ENCODE results near the gene PGF.

DNA sequence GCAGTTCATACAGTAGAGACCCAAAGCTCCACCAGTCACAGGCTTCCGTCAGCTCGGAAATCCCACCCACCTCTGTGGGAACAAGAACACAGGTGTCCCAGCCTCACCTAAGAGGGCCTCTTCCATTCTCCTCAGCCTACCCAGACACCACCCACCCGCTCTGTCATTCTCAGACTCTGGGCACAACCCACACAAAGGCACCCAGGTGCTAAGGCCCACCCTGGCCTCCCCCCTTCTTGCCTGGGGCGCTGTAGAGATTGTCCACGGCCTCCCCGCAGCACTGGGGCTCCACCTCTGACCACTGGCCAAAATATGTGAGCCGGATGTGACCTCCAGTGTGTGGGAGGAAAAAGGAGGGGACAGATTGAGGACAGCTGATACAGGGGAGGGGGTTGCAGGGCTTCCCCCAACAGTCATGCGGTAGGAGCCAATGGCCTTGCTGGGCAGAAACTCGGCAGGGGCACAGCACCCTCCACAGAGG is 46.5 kb downstream of the PGF start:
- TF ChIP-seq, protein P1, sequence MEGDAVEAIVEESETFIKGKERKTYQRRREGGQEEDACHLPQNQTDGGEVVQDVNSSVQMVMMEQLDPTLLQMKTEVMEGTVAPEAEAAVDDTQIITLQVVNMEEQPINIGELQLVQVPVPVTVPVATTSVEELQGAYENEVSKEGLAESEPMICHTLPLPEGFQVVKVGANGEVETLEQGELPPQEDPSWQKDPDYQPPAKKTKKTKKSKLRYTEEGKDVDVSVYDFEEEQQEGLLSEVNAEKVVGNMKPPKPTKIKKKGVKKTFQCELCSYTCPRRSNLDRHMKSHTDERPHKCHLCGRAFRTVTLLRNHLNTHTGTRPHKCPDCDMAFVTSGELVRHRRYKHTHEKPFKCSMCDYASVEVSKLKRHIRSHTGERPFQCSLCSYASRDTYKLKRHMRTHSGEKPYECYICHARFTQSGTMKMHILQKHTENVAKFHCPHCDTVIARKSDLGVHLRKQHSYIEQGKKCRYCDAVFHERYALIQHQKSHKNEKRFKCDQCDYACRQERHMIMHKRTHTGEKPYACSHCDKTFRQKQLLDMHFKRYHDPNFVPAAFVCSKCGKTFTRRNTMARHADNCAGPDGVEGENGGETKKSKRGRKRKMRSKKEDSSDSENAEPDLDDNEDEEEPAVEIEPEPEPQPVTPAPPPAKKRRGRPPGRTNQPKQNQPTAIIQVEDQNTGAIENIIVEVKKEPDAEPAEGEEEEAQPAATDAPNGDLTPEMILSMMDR (IDR thresholded peaks at IDR 0.05; ENCODE audit: insufficient read depth, low read length), result no peak
- TF ChIP-seq POLR2AphosphoS5 (IDR thresholded peaks at IDR 0.05; ENCODE audit: low read depth) (no peak), SPI1 (IDR thresholded peaks at IDR 0.05; ENCODE audit: borderline replicate concordance, low read depth) (no peak)

Data from HL-60 (cell line).